Measurements from ENCODE around the gene CSDE1.

DNA sequence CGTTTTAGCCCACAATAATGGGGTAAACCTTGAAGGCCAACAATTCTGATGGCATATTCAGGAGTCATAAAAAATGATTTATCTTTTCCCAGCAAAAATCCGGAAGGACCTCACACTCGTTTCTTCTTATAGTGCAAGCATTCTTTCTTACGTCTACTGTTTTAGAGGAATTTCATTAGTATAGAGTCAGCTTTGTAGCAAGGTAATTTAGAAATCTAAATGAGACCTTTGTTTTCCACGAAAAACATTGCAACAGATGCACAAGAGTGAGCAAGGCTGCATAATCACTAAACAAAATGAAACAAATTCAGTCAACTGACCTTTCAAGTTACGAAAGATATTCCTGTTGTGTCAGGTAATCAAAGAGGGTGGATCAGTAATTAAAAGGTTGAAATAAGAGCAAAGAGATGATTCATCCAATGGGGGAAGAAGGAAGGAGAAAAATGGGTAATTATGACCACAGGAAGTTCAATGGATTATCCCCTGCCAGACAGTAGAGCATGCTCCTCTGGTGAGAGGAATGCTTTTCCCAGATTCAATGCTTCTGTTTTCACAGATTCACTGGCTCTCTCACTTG, 560 bp upstream of the CSDE1 start:
- TF ChIP-seq, protein P1, sequence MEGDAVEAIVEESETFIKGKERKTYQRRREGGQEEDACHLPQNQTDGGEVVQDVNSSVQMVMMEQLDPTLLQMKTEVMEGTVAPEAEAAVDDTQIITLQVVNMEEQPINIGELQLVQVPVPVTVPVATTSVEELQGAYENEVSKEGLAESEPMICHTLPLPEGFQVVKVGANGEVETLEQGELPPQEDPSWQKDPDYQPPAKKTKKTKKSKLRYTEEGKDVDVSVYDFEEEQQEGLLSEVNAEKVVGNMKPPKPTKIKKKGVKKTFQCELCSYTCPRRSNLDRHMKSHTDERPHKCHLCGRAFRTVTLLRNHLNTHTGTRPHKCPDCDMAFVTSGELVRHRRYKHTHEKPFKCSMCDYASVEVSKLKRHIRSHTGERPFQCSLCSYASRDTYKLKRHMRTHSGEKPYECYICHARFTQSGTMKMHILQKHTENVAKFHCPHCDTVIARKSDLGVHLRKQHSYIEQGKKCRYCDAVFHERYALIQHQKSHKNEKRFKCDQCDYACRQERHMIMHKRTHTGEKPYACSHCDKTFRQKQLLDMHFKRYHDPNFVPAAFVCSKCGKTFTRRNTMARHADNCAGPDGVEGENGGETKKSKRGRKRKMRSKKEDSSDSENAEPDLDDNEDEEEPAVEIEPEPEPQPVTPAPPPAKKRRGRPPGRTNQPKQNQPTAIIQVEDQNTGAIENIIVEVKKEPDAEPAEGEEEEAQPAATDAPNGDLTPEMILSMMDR (IDR thresholded peaks at IDR 0.05; ENCODE audit: insufficient read depth, low read depth, low read length), result no peak
- TF ChIP-seq EZH2 (IDR thresholded peaks at IDR 0.05; ENCODE audit: insufficient read depth, low read length), result no peak

Data from astrocyte (in vitro differentiated cells and primary cell).